Neural progenitor cell (in vitro differentiated cells): ENCODE data around the gene NTRK3. TPM values are rescaled to one million over a fixed set of nuclear protein-coding genes. Genes with fewer than 3 reads are reported as not detected.

ENCODE experiments used
- DNase-seq: peaks from one replicate; pipeline ENCODE4 v3.0.0-alpha.2; 2016; ENCODE audit warnings: low spot score
- H2AFZ ChIP-seq: fragments of 200-600 bp; sonication (generic); replicated peaks from 2 replicates; pipeline ENCODE4 v1.6.1; 2016; ENCODE audit warnings: antibody characterized with exemption
- H3F3A ChIP-seq: fragments of 200-600 bp; sonication (generic); 2 replicates; pipeline ENCODE4 v1.6.1; 2016; ENCODE audit warnings: antibody characterized with exemption, low read depth
- H3K27ac ChIP-seq: fragments of 200-600 bp; sonication (generic); 2 replicates; pipeline ENCODE4 v1.5.1; 2016; ENCODE audit warnings: mild to moderate bottlenecking
- H3K27me3 ChIP-seq: fragments of 200-600 bp; sonication (generic); 2 replicates; pipeline ENCODE4 v1.6.1; 2016; ENCODE audit warnings: mild to moderate bottlenecking, moderate library complexity
- H3K36me3 ChIP-seq: fragments of 200-600 bp; sonication (generic); 2 replicates; pipeline ENCODE4 v1.5.1; 2016
- H3K4me1 ChIP-seq: fragments of 200-600 bp; sonication (generic); 2 replicates; pipeline ENCODE4 v1.6.1; 2016; ENCODE audit warnings: mixed run types
- H3K4me2 ChIP-seq: fragments of 200-600 bp; sonication (generic); 2 replicates; pipeline ENCODE4 v1.6.1; 2016
- H3K4me3 ChIP-seq: fragments of 200-600 bp; sonication (generic); 2 replicates; pipeline ENCODE4 v1.5.1; 2016
- H3K79me2 ChIP-seq: fragments of 200-600 bp; sonication (generic); 2 replicates; pipeline ENCODE4 v1.6.1; 2016; ENCODE audit warnings: low read depth
- H3K9ac ChIP-seq: fragments of 200-600 bp; sonication (generic); 2 replicates; pipeline ENCODE4 v1.6.1; 2016
- H3K9me3 ChIP-seq: fragments of 200-600 bp; sonication (generic); 2 replicates; pipeline ENCODE4 v1.5.1; 2016; ENCODE audit warnings: low read depth
- H4K20me1 ChIP-seq: fragments of 200-600 bp; sonication (generic); 2 replicates; pipeline ENCODE4 v1.6.1; 2016; ENCODE audit warnings: low read depth
- H3K27ac Mint-ChIP-seq: 3 replicates; pipeline ENCODE4 v1.8.0; 2021; ENCODE audit warnings: mixed read lengths
- H3K27me3 Mint-ChIP-seq: 2 replicates; pipeline ENCODE4 v1.8.0; 2022; ENCODE audit warnings: low read depth, mild to moderate bottlenecking, inconsistent platforms, moderate library complexity, mixed read lengths; ENCODE audit not compliant: insufficient read depth
- H3K36me3 Mint-ChIP-seq: 3 replicates; pipeline ENCODE4 v1.8.0; 2021; ENCODE audit warnings: mixed read lengths
- H3K4me1 Mint-ChIP-seq: 3 replicates; pipeline ENCODE4 v1.8.0; 2021; ENCODE audit warnings: mixed read lengths
- H3K4me3 Mint-ChIP-seq: 3 replicates; pipeline ENCODE4 v1.8.0; 2021; ENCODE audit warnings: mild to moderate bottlenecking, moderate library complexity, mixed read lengths
- H3K9me3 Mint-ChIP-seq: 3 replicates; pipeline ENCODE4 v1.8.0; 2020; ENCODE audit warnings: mixed read lengths
- EZH2 ChIP-seq: fragments of 200-600 bp; sonication (generic); IDR thresholded peaks from 2 replicates; pipeline ENCODE4 v1.6.1; 2017; ENCODE audit warnings: antibody characterized with exemption, mild to moderate bottlenecking, moderate library complexity
- EZH2phosphoT487 ChIP-seq: fragments of 200-600 bp; sonication (generic); IDR thresholded peaks from 2 replicates; pipeline ENCODE4 v1.6.1; 2017; ENCODE audit warnings: antibody characterized with exemption
- total RNA-seq: library from RNA; depleted of rRNA; stranded (reverse); fragments of >200 nt; gene quantifications from 2 replicates; pipeline ENCODE4 v1.2.3, GENCODE V29; 2015; ENCODE audit warnings: low replicate concordance
- TF ChIP-seq, protein P1 (sequence below): fragments of 200-600 bp; sonication (generic); IDR thresholded peaks from 2 replicates; pipeline ENCODE4 v1.5.1; 2017; ENCODE audit warnings: antibody characterized with exemption, mild to moderate bottlenecking

Gene NTRK3
- total RNA-seq, 1 donor from 2014 or later = 2.0 TPM

DNA sequence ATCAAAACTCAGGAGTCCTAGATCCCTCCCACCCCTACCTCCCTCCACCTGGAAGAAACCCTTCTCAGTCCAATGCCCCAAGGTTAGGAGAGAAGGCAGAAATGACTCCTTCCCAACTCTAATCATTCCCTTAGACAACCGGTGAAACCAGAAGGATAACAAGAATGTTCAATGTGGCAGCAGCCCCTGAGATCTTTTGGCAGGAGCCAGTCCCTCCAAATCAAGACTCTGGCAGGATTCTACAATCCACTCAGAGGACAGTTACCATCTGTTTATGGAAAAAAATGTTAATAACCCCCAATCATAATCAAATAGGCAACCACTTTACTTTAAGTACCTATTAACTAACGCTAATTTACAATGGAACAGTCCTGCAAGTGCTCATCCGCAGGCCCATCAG, 136.5 kb downstream of the NTRK3 start:
- Histone ChIP-seq H3F3A (no peaks in the 10 kb centered on the region), H2AFZ (no peak overlapping the region), H3K4me3 (no peak overlapping the region), H3K79me2 (no peaks in the 10 kb centered on the region), H3K4me2 (no peak overlapping the region), H3K27ac (no peak overlapping the region), H3K27me3 (no peaks in the 10 kb centered on the region), H3K9me3 (no peaks in the 10 kb centered on the region), H4K20me1 (no peaks in the 10 kb centered on the region), H3K36me3 (no peaks in the 10 kb centered on the region), H3K4me1 (no peaks in the 10 kb centered on the region), H3K9ac (no peak overlapping the region)
- Mint-ChIP-seq H3K36me3 (no peaks in the 10 kb centered on the region), H3K9me3 (no peaks in the 10 kb centered on the region), H3K4me3 (no peak overlapping the region), H3K27ac (no peak overlapping the region), H3K4me1 (peaks cover 6% of the 10 kb centered on the region), H3K27me3 (peaks cover 2% of the 10 kb centered on the region)
- TF ChIP-seq EZH2 (no peak), EZH2phosphoT487 (no peak)
- TF ChIP-seq, protein P1, sequence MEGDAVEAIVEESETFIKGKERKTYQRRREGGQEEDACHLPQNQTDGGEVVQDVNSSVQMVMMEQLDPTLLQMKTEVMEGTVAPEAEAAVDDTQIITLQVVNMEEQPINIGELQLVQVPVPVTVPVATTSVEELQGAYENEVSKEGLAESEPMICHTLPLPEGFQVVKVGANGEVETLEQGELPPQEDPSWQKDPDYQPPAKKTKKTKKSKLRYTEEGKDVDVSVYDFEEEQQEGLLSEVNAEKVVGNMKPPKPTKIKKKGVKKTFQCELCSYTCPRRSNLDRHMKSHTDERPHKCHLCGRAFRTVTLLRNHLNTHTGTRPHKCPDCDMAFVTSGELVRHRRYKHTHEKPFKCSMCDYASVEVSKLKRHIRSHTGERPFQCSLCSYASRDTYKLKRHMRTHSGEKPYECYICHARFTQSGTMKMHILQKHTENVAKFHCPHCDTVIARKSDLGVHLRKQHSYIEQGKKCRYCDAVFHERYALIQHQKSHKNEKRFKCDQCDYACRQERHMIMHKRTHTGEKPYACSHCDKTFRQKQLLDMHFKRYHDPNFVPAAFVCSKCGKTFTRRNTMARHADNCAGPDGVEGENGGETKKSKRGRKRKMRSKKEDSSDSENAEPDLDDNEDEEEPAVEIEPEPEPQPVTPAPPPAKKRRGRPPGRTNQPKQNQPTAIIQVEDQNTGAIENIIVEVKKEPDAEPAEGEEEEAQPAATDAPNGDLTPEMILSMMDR = no peak
- no peak for DNase-seq

DNA sequence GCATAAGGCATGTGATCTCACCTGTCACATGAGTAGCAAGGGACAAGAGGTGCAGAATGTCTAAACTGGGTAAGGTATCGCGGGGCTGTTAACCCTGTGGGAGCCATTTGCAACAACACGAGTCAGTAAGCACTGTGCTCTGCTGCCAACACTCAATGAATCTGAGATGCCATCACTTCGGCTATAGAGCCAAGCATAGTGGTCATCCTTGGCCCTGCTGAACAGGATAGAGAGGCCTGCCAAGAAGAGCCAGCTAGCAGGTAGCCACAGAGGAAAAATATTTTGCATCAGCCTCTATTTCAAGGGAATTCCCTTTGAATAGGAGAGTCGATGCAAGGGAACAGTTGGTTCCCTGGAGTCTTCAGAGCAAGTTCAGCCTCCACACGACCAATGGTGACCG, 137.8 kb downstream of the NTRK3 start:
- Histone ChIP-seq H4K20me1 (no peaks in the 10 kb centered on the region), H3F3A (no peaks in the 10 kb centered on the region), H3K4me2 (no peak overlapping the region), H3K9ac (no peak overlapping the region), H3K4me1 (no peaks in the 10 kb centered on the region), H3K4me3 (no peak overlapping the region), H3K36me3 (no peaks in the 10 kb centered on the region), H3K9me3 (no peaks in the 10 kb centered on the region), H3K27ac (no peak overlapping the region), H2AFZ (no peak overlapping the region), H3K27me3 (no peaks in the 10 kb centered on the region), H3K79me2 (no peaks in the 10 kb centered on the region)
- H3K36me3 Mint-ChIP-seq = no peaks in the 10 kb centered on the region
- TF ChIP-seq EZH2phosphoT487 = no peak
- TF ChIP-seq, protein P1 = no peak
- TF ChIP-seq EZH2 = no peak
- DNase-seq = no peak
- H3K9me3 Mint-ChIP-seq = no peaks in the 10 kb centered on the region
- H3K4me3 Mint-ChIP-seq = no peak overlapping the region
- H3K27ac Mint-ChIP-seq = no peak overlapping the region
- H3K27me3 Mint-ChIP-seq = peaks cover 2% of the 10 kb centered on the region
- no peaks in the 10 kb centered on the region for H3K4me1 Mint-ChIP-seq

DNA sequence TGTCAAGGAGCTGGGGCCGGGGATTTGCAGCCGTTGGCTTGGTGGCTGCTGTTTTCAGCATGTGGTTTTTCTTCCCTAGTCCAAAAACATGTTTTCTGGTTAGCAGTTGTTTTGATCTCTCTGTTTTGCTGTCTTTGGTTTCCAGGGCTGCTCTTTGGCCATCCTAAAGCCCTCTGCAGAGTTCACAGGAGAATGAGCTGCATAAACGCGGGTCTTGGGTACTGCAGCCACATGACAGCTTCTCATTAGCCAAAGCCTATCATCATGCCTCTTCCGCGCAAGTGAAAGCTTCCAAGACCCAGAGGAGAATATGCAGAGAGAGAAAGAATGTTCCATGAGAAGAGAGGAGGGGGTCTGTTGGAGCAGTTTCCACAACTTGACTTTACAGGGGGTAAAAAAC, 138.5 kb downstream of the NTRK3 start:
- Mint-ChIP-seq H3K9me3 (no peaks in the 10 kb centered on the region), H3K4me1 (no peaks in the 10 kb centered on the region), H3K36me3 (no peaks in the 10 kb centered on the region), H3K27me3 (peaks cover 4% of the 10 kb centered on the region), H3K27ac (no peak overlapping the region), H3K4me3 (no peak overlapping the region)
- no peaks in the 10 kb centered on the region for H3K79me2 ChIP-seq
- H3K4me3 ChIP-seq = no peak overlapping the region
- DNase-seq = no peak
- H3K27me3 ChIP-seq = no peaks in the 10 kb centered on the region
- no peak overlapping the region for H3K9ac ChIP-seq
- H3K4me2 ChIP-seq = no peak overlapping the region
- TF ChIP-seq EZH2phosphoT487 (no peak), EZH2 (no peak)
- TF ChIP-seq, protein P1 = no peak
- H3K36me3 ChIP-seq = no peaks in the 10 kb centered on the region
- H3F3A ChIP-seq = no peaks in the 10 kb centered on the region
- H4K20me1 ChIP-seq = no peaks in the 10 kb centered on the region
- no peaks in the 10 kb centered on the region for H3K9me3 ChIP-seq
- H3K4me1 ChIP-seq = no peaks in the 10 kb centered on the region
- H3K27ac ChIP-seq = no peak overlapping the region
- no peak overlapping the region for H2AFZ ChIP-seq
